Measurements from ENCODE around the gene EDIL3.

- TF ChIP-seq CTCF (optimal IDR thresholded peaks at IDR 0.05 in 1 of 3, IDR thresholded peaks at IDR 0.05 in 1 of 3, conservative IDR thresholded peaks at IDR 0.05 in 1 of 3; ENCODE audit: extremely low read depth in 1 of 3, insufficient read depth in 2 of 3, low read length in 3 of 3) (no peak), EZH2 (IDR thresholded peaks at IDR 0.05; ENCODE audit: low read length) (no peak)
Measured at GRCh38 chr5:84385705-84386104, 1.0 kb upstream of the EDIL3 start.

All from keratinocyte (primary cell).